NCI-H187 (cell line): ENCODE results near the gene STARD9.
"Not testable (repeated sequence)": the region's sequence is repeated elsewhere in the genome, so short reads cannot be mapped to it uniquely, and the experiment has no call there.

Experiments used
- DNase-seq, 2 experiments: peaks; one replicate each; lab custom pipeline; 2025; lab: John Stamatoyannopoulos, UW

Gene STARD9

DNA sequence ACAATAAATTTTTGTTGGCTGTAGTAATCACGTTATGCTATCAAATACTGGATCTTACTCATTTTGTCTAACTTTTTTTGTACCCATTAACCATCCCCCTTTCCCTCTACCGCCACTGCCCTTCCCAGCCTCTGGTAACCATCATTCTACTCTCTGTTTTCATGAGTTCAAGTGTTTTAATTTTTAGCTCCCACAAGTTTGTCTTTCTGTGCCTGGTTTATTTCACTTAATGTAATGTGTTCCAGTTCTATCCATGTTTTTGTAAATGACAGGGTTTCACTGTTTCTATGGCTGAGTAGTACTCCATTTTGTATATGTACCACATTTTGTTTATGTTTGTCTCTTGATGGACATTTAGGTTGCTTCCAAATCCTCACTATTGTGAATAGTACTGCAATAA is 52.1 kb downstream of the STARD9 start:
- no peak for DNase-seq

DNA sequence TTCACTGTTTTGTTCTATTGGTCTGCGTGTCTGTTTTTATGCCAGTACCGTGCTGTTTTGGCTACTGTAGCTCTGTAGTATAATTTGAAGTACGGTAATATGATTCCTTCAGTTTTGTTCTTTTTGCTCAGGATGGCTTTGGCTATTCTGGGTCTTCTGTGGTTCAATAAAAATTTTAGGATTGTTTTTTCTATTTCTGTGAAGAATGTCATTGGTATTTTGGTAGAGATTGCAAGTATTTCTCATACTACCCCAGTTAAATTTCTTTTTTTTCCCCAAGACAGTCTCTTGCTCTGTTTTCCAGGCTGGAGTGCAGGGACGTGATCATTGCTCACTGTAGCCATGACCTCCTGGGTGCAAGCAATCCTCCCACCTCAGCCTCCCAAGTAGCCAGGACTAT is 53.4 kb downstream of the STARD9 start:
- DNase-seq, result no peak

DNA sequence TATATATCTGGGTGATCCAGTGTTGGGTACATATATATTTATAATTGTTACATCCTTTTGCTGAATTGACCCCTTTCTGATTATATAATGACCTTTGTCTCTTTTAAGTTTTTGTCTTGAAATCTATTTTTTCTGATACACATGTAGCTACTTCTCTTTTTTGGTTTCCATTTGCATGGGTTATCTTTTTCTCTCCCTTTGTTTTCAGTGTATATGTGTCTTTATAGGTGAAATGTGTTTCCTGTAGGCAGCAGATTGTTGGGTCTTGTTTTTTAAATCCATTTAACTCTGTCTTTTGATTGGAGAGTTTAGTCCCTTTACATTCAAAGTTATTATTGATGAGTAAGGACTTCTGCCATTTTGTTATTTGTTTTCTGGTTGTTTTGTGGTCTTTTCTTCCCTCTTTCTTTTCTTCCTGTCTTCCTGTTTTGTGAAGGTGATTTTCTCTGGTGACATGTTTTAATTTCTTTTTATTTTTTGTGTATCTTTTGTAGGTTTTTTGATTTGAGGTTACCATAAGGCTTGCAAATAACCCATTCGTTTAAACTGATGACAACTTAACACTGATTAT is 56.8 kb downstream of the STARD9 start:
- no peak for DNase-seq

DNA sequence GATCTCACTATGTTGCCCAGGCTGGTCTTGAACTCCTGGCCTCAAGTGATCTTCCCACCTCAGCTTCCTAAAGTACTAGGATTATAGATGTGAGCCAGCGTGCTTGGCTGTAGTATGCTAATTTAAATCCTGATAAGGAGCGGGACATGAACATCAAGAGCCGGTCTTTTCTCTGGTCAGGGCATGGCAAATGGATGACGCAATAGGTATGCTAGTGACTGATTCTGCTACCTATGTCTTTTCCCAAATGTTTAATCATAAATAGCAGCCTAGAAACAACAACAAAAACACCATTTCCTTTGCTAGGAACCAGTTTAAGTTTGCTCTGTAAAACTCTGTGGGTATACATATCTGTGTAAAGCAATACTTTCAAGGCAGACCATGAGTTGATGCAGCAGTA is 64.7 kb downstream of the STARD9 start:
- DNase-seq, result no peak

DNA sequence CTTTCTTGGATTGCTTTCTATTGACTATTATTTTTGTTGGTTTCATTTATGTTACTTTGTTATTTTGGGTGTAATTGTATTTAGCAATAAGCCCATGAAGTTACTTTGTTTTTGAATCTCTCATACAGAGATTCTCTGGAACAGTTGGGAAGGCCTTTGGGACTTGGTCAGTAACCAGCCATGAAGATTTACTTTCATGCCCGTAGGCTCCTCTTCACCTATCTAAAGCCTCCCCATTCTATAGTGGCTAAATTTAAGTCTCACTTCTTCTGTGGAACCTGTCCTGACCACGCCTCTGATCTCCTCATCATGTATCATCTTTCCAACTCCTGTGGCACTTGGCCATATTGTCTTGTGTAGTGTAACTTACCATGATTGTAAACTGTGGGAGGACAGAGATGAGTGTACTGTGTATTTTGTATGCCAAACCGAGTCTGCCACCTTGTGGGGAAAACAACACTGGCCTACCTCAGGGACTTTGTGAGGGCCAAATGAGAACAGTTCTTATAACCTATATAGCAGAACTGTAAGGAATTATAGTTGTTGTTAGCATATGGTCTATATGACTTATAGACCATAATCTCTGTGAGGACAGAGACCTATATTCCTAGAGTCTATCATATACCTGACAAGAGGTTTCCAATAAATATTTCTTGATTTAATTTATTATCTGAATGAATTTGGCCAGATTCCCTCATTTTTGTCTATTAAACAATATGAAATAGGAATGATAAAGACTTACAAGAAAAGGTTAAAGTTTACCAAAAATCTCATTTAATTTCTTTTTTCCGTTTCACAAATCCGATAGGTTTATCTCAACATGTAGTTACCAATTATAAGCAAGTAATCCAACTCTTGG is 75.0 kb downstream of the STARD9 start:
- DNase-seq, result peak in 1 of 2 experiments; percentile 4

DNA sequence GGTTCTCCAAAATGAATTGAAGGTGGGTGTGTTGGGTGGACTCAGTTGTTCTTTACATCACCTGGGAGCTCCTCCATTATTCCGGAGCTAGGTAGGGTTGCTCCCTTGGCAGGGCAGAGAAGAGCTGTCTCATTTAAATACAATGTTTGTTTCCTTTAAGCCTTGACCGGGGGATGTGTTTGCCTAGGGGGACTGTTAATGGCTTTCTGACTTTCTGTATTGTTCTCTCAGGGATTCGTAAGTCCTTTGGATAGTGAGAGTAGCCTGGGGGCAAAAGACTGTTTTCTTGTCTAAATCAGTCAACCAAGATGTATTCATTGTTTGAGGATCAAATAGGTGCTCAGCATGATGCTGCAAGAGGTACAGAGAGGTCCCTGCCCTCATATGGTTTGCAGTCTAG is 90.4 kb downstream of the STARD9 start:
- DNase-seq, result no peak

DNA sequence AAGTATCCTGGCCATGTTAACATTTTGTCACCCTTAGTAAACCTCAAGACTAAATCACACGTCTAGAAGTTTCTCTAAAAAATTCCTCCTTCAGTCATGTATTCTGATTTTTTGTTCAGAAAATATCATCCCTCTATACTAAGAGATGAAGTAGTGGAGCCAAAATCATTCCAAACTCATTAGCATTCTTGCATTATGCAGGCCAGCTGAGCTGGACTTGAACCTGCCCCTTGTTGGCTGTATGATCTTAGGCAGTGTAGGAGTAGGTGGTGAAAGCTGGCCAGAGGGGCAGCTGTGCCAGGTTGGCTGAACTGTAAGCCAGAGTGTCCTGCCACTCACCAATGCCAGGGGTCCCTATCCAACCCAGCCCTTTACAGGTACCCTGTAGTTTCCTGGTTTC is 92.4 kb downstream of the STARD9 start:
- DNase-seq, result no peak

DNA sequence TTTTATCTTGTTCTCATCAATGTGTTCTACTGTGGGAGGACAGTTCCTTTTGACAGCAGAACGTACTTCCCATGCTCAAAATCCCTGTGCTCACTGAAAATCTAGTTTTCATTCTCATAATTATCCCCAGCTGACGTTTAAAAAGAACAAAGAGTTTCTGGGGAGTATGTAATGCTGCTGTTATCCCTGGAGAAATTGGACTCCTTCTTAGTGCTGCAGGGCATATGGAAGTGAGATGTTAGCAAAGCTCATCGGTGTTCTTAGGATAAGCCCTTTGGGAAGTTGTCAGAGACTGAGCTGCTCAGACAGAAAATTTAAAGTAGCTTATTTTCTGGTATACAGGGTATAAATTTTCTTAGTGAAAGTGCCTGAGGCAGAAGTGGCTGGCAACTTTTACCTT is 95.0 kb downstream of the STARD9 start:
- DNase-seq, result no peak

DNA sequence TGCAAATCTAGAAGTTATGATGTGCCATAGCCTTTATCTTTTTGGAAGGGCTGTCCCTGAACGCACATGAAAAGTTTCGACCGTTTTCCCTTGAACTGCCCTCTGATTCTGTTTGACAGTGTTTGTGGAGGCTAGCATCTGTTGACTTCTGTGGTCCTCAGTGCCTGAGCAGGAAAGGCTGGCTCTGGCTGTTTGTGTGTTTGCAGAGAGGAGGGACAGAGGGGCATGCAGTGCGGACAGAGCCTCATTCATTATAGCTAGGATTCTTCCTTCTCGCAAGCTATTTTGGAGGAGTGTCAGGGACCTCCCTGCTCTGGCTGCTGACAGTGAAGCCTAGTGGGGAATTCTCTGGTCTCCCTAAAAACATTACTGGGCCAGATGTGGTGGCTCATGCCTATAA is 97.0 kb downstream of the STARD9 start:
- no peak for DNase-seq

DNA sequence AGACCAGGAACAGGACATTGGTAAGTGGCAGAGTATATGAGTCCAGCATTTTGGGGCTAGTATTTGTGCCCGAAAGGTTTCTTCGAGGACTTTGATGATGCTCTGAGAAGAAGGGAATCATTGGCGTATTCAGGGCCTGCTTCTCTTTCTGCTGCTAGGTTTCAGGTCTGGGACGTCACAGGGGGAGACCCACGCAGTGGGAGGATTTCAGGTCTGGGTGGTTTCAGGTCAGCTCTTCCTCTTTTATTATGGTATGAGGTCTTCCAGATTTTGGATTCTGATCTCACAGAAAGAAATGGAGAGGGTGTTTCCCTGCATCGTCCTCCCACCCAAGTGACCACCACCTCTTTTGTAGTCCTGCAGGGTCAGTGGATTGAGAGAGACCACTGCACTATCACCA is 99.1 kb downstream of the STARD9 start:
- DNase-seq, result no peak

DNA sequence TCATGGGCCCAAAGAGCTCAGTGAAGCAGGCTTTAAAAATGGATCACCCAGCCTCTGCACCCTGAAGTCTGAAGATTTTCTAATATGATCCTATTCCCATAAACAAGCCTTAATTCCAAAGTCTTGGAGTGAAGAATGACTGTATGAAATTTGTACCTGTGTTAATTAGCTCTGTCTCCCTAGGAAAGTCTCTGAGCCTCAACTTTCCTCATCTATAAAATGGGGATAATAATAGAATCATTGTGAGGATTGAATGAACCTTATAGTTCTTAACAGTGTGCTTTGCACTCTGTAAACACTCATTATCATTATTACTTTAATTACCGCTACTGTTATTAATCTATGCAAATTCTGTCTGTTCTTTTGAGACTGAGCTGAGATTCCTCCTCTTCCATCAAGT is 99.6 kb downstream of the STARD9 start:
- DNase-seq, result no peak

DNA sequence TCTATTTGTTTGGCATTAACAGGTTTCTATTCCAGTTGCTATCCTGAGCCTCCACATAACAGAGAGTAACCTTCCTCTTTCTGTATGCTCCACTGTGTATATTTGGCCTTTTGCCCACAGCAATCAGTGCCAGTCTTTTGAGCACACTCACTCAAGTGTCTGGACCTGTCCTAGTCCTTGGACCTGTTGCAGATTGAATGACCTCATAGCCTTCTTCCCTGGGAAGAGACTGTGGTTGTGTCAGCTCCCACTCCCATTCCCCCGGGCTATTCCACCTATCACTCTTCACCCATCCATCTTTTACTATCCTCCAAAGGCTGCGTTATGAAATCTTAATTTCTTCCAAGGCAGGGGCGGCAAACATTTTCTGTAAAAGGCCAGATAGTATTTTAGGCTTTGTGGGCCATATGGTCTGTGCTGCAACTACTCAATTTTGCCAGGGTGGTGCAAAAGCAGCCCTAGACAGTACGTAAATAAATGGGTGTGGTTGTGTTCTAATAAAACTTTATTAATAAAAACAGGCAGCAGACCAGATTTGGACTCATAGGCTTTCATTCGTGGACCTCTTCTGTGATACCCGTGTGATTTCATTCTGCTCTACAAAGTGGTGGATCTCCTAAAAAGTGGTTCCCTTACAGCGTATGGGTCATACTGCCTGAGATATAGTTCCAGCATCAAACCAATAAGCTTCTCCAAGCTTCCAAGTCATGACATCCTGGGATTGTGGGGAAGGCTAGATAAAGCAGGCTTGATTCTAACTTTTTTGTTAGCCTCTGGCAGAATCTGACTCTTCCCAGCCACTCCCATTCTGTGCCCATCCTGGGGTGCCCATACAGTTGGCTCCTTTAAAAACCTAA is 104.1 kb downstream of the STARD9 start:
- DNase-seq, result no peak

DNA sequence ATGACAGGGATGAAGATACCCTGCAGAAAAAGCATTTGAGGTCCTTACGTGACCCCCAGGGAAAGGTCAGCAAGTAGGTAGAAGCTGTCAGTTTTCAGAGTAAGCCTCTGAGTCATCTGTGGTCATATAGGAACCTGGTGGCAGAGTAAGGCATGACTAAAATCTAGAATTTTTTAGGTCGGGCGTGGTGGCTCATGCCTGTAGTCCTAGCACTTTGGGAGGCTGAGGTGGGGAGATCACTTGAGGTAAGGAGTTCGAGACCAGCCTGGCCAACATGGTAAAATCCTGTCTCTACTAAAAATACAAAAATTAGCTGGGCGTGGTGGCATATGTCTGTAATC is 104.7 kb downstream of the STARD9 start:
- not testable (repeated sequence) for DNase-seq

DNA sequence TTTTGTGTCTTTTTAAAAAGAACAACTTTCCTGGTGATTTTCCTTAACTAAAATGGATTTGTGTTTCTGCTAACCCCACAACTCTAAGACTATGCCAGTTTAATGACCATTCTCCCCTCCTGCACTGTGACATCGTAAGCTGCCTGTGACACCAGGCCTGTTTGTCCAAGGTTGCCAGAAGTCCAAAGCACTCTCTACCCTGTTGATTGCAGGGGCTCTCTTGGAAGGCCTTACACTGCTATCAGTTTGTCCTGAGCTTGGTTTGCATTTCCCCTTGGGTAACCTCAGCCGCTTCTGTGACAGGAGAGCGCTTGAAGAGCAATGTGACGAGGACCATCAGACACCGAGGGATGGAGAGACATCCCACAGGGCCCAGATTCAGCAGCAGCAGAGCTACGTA is 105.7 kb downstream of the STARD9 start:
- DNase-seq, result no peak

DNA sequence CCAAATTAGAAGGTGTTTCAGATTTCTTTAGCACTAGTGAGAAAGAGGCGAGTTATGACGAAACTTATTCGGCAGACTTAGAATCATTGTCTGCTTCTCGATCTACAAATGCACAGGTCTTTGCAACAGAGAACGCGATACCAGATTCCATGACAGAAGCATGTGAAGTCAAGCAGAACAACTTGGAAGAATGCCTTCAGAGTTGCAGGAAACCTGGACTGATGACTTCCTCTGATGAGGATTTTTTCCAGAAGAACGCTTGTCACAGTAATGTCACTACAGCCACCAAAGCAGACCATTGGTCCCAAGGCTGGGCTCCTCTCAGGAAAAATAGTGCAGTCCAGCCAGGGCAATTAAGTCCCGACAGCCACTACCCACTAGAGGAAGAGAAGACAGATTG is 110.9 kb downstream of the STARD9 start:
- DNase-seq, result no peak

DNA sequence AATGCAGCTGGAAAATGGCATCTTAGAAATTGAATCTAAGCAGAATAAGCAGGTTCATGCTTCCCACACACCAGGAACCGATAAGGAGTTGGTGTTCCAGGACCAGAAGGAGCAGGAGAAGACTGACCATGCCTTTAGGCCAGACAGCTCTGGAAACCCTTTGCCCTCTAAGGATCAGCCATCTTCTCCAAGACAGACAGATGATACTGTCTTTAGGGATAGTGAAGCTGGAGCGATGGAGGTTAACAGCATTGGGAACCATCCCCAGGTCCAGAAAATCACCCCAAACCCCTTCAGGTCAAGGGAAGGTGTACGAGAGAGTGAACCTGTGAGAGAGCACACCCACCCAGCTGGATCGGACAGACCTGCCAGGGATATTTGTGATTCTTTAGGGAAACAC is 112.3 kb downstream of the STARD9 start:
- no peak for DNase-seq

DNA sequence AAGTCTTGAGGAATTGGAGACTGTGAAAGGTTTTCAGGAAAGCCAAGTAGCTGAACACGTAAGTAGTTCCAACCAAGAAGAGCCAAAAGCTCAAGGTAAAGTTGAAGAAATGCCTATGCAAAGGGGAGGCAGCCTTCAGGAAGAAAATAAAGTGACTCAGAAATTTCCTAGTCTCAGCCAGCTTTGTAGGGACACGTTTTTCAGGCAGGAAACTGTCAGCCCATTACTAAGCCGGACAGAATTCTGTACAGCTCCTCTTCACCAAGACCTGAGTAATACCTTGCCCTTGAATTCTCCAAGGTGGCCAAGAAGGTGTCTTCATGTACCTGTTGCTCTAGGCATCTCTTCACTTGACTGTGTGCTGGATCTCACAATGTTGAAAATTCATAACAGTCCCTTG is 112.9 kb downstream of the STARD9 start:
- no peak for DNase-seq

DNA sequence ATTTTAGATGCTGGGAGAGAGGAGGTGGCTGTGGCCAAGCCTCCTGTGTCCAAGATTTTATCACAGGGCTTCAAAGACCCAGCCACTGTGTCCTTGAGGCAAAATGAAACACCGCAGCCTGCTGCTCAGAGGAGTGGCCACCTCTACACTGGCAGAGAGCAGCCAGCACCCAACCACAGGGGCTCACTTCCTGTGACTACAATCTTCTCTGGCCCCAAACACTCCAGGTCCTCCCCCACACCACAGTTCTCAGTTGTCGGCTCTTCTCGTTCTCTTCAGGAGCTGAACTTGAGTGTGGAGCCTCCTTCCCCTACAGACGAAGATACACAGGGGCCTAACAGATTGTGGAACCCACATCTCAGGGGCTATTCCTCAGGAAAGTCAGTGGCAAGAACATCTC is 115.9 kb downstream of the STARD9 start:
- no peak for DNase-seq

DNA sequence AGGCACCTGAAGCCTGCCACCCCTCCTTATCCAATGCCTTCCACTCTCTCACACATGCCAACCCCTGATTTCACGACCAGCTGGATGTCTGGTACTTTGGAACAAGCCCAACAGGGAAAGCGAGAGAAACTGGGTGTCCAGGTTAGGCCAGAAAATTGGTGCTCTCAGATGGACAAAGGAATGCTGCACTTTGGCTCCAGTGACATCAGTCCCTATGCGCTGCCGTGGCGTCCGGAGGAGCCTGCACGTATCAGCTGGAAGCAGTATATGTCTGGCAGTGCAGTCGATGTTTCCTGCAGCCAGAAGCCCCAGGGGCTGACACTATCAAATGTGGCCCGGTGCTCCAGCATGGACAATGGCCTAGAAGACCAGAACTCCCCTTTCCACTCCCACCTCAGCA is 116.4 kb downstream of the STARD9 start:
- no peak for DNase-seq

DNA sequence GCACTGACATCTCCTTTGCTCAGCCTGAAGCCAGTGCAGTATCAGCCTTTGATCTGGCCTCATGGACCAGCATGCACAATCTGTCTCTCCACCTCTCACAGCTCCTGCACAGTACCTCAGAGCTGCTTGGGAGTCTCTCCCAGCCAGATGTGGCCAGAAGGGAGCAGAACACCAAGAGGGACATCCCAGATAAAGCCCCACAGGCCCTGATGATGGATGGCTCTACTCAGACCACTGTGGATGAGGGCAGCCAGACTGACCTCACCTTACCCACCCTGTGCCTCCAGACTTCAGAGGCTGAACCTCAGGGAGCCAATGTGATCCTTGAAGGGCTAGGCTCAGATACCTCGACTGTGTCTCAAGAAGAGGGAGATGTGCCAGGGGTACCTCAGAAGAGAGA is 117.1 kb downstream of the STARD9 start:
- DNase-seq, result no peak

DNA sequence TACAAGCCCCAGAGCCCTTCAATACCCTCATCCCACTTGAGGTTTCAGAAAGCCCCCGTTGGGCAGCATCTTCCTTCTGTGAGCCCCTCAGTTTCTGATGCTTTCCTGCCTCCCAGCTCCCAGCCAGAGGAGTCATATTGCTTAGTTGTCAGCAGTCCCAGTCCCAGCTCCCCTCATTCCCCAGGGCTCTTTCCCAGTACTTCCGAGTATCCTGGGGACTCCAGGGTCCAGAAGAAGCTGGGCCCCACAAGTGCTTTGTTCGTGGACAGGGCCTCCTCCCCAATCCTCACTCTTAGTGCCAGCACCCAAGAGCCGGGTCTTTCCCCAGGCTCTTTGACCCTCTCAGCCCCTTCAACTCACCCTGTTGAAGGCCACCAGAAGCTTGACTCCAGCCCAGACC is 117.6 kb downstream of the STARD9 start:
- no peak for DNase-seq

DNA sequence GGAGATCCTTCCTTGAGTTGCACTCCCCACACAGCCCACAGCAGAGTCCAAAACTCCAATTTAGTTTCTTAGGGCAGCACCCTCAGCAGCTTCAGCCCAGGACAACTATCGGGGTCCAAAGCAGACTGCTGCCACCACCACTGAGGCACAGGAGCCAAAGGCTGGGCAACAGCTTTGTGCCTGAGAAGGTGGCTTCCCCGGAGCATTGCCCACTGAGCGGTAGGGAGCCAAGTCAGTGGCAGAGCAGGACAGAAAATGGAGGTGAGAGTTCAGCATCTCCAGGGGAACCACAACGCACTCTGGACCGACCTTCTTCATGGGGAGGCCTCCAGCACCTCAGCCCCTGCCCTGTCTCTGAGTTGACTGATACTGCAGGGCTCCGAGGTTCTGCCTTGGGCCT is 118.1 kb downstream of the STARD9 start:
- DNase-seq, result no peak

DNA sequence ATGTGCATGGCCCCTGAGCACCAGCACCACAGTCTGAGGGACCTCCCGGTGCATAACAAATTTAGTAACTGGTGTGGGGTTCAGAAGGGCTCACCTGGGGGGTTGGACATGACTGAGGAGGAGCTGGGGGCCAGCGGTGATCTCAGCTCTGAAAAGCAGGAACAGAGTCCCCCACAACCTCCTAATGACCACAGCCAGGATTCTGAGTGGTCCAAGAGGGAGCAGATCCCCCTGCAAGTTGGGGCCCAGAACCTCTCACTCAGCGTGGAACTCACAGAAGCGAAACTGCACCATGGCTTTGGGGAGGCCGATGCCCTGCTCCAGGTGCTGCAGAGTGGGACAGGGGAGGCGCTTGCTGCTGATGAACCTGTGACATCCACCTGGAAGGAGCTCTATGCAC is 118.5 kb downstream of the STARD9 start:
- no peak for DNase-seq
